Measurements from ENCODE around the gene SPINK2. TPM values are rescaled to one million over a fixed set of nuclear protein-coding genes. Genes with fewer than 3 reads are reported as not detected.

SPINK2 gene
- total and polyA plus RNA-seq, 2 donors (not counting 3 experiments of a cell fraction or from before 2014, with no cell fraction given) = 0.71 TPM; not detected in 1

DNA sequence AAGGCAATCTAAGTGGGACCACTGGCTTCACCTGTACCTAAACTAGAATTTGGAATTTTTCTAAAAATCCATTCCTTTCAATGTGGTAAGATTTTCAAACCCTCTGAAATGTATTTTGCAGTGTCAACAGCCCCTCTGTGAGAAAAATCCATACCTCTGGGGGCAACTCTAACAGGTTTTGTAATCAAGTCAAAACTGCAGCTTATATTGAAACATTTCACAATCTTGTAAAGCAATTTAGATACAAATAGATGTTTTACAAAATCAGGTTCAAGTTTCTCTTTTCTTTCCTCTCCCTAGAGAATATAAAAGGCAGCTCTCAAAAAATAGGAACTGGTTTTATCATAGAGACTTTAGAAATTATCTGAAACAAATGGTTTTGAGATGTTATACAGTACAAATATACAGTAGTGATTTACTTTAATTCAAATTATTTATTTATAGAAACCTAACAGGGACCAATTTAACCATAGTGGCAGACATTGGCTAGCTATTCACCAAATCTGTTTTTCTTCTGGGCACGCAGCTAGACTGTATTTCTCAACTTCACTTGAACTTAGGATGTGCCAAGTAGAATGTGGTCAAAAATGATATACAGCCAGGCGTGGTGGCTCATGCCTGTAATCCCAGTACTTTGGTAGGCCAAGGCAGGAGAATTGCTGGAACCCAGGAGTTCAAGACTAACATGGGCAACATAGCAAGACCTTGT is 36.3 kb upstream of the SPINK2 start:
- peaks cover 10% of the 10 kb centered on the region in 2 experiments for H3K27me3 ChIP-seq (ENCODE audit: control insufficient read depth in 2 of 2, insufficient read depth in 2 of 2, low read length in 2 of 2)
- no peak overlapping the region for H3K4me2 ChIP-seq (ENCODE audit: insufficient read depth, low read length)
- H3K36me3 ChIP-seq (ENCODE audit: control insufficient read depth in 2 of 2, extremely low read depth in 1 of 2, insufficient read depth in 2 of 2, low read length in 2 of 2) = no peaks in the 10 kb centered on the region
- intact Hi-C loops (cut with micrococcal nuclease) = no loop called here
- H3K9me3 ChIP-seq (replicated peaks; ENCODE audit: control insufficient read depth, insufficient read depth, low read length) = no peaks in the 10 kb centered on the region
- ChIA-PET CTCF (interaction anchor here (1.1 to 1.3 kb wide), 3 partner anchors 21 to 216 kb away, joined by 3 read pairs; no protein-coding TSS in a partner anchor), POLR2A (no interaction called here)
- H3K4me1 ChIP-seq (ENCODE audit: control insufficient read depth, extremely low read depth, insufficient read depth, low read length) = no peaks in the 10 kb centered on the region
- no peaks in the 10 kb centered on the region for H3K79me2 ChIP-seq (ENCODE audit: control insufficient read depth, insufficient read depth, low read length)
- no peak overlapping the region for H3K27ac ChIP-seq (ENCODE audit: insufficient read depth, low read depth, low read length)
- dilution Hi-C loops (cut with MboI; ENCODE audit: extremely low pct_ligation_motif_present, low sequenced_read_pairs) = no loop called here
- no peaks in the 10 kb centered on the region for H3K9me1 ChIP-seq (replicated peaks; ENCODE audit: control insufficient read depth, extremely low read depth, insufficient read depth, low read length)
- FAIRE-seq = no peak
- TF ChIP-seq CTCF (IDR thresholded peaks at IDR 0.05; ENCODE audit: extremely low read depth in 1 of 2, insufficient read depth in 1 of 2, low read depth in 1 of 2, low read length in 2 of 2) = no peak
- TF ChIP-seq MAX (IDR thresholded peaks at IDR 0.05; ENCODE audit: insufficient read depth, insufficient read length) = no peak
- TF ChIP-seq POLR2A (IDR thresholded peaks at IDR 0.05; ENCODE audit: low read depth, low read length) = no peak
- no peak for TF ChIP-seq EZH2 (IDR thresholded peaks at IDR 0.05; ENCODE audit: borderline replicate concordance, low read depth, low read length, severe bottlenecking)
- no peak for TF ChIP-seq JUN (IDR thresholded peaks at IDR 0.05; ENCODE audit: borderline replicate concordance, insufficient read depth, insufficient read length, low read depth)
- TF ChIP-seq MYC (IDR thresholded peaks at IDR 0.05; ENCODE audit: low read depth, low read length) = no peak
- TF ChIP-seq FOS (IDR thresholded peaks at IDR 0.05; ENCODE audit: borderline replicate concordance, insufficient read depth, low read length) = no peak
- TF ChIP-seq GATA2 (IDR thresholded peaks at IDR 0.05; ENCODE audit: insufficient read depth, insufficient read length, low read depth, low read length) = no peak
- no peak overlapping the region for H2AFZ ChIP-seq (ENCODE audit: low read depth, low read length)
- H4K20me1 ChIP-seq (replicated peaks; ENCODE audit: control insufficient read depth, extremely low read depth, insufficient read depth, low read length) = no peaks in the 10 kb centered on the region
- no TSS peak for BruUV-seq (replicated peaks)
- no peak overlapping the region for H3K9ac ChIP-seq (replicated peaks; ENCODE audit: extremely low read depth, insufficient read depth, low read length)
- no peak for DNase-seq (ENCODE audit: low read depth, low spot score)
- no peak overlapping the region for H3K4me3 ChIP-seq (replicated peaks in 1 of 3; ENCODE audit: insufficient read depth in 1 of 3, low read depth in 1 of 3, low read length in 3 of 3)

Measured in endothelial cell of umbilical vein (primary cell).